Naive B cell (primary cell): ENCODE data around the gene SLC6A11. TPM values are rescaled to one million over a fixed set of nuclear protein-coding genes. Genes with fewer than 3 reads are reported as not detected.
A peak's percentile ranks its signal among the peaks of the same experiment; 100 is the strongest.

Experiments used
- ATAC-seq, 2 donors: fragments of 150-1000 bp; cut with Tn5 transposase; 2 replicates each; pipeline ENCODE4 v1.10.0; 2021; ENCODE audit warnings: low read depth in 2 of 2, mild to moderate bottlenecking in 2 of 2, moderate library complexity in 2 of 2
- DNase-seq: peaks from one replicate; pipeline ENCODE4 v3.0.0; 2022
- H3K27ac Mint-ChIP-seq, 6 donors: one replicate each; pipeline ENCODE4 v1.8.0; 2020 to 2022; ENCODE audit warnings: mild to moderate bottlenecking in 6 of 6, mixed read lengths in 6 of 6, moderate library complexity in 5 of 6, inconsistent platforms in 2 of 6
- H3K27me3 Mint-ChIP-seq, 3 donors: one replicate each; pipeline ENCODE4 v1.8.0; 2021 to 2022; ENCODE audit warnings: mixed read lengths in 3 of 3, mild to moderate bottlenecking in 1 of 3
- H3K36me3 Mint-ChIP-seq, 2 donors: one replicate each; pipeline ENCODE4 v1.8.0; 2020 to 2022; ENCODE audit warnings: mixed read lengths in 2 of 2, inconsistent platforms in 1 of 2, mild to moderate bottlenecking in 1 of 2
- H3K4me1 Mint-ChIP-seq, 3 donors: one replicate each; pipeline ENCODE4 v1.8.0; 2020 to 2022; ENCODE audit warnings: mixed read lengths in 3 of 3, inconsistent platforms in 1 of 3, mild to moderate bottlenecking in 1 of 3, moderate library complexity in 1 of 3
- H3K4me3 Mint-ChIP-seq, 8 donors: one replicate each; pipeline ENCODE4 v1.8.0; 2020 to 2022; ENCODE audit warnings: mild to moderate bottlenecking in 8 of 8, mixed read lengths in 8 of 8, moderate library complexity in 8 of 8, inconsistent platforms in 2 of 8
- H3K9me3 Mint-ChIP-seq, 7 donors: one replicate each; pipeline ENCODE4 v1.8.0; 2020 to 2022; ENCODE audit warnings: mixed read lengths in 7 of 7, mild to moderate bottlenecking in 5 of 7, inconsistent platforms in 2 of 7, moderate library complexity in 1 of 7
- polyA plus RNA-seq, 6 donors: library from polyadenylated mRNA; unstranded; fragments of 300-500 nt; fragmentation: Illumina TruSeq; gene quantifications; one replicate each; pipeline ENCODE4 v1.2.3, GENCODE V29; 2021; ENCODE audit warnings: low read depth in 6 of 6

SLC6A11 gene
- polyA plus RNA-seq, 6 donors from 2014 or later, result not detected

GRCh38 chr3:10883478-10884234, 67.6 kb downstream of the SLC6A11 start:
- H3K36me3 Mint-ChIP-seq, result no peaks in the 10 kb centered on the region
- H3K4me3 Mint-ChIP-seq, result no peak overlapping the region
- H3K4me1 Mint-ChIP-seq, result no peaks in the 10 kb centered on the region
- H3K27me3 Mint-ChIP-seq, result peaks cover 19 to 28% (median 27%) of the 10 kb centered on the region in 3 donors
- DNase-seq, result no peak
- H3K27ac Mint-ChIP-seq, result no peak overlapping the region
- peaks cover 0 to 12% (median 4%) of the 10 kb centered on the region in 7 donors for H3K9me3 Mint-ChIP-seq
- ATAC-seq, result no peak

DNA sequence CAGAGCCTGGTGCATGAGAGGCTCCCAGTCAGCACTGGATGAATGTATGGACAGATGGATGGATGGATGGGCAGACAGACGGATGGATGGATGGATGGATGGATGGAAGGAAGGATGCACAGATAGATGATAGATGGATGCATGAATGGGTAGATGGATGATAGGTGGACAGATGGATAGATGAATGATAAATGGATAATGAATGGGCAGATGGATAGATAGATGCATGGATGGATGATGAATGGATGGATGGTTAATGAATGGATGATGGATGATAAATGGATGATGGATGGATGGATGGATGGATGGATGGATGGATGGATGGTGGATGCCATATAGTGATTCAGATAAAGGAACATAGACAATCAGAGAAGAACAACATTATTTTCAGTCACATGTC, 71.0 kb downstream of the SLC6A11 start:
- Mint-ChIP-seq H3K27me3 (peaks cover 14 to 28% (median 15%) of the 10 kb centered on the region in 3 donors), H3K4me1 (no peaks in the 10 kb centered on the region), H3K27ac (no peak overlapping the region), H3K4me3 (no peak overlapping the region), H3K9me3 (peaks cover 4 to 34% (median 22%) of the 10 kb centered on the region in 7 donors), H3K36me3 (peaks cover 0 to under 1% of the 10 kb centered on the region in 2 donors)
- no peak for ATAC-seq
- DNase-seq, result no peak

DNA sequence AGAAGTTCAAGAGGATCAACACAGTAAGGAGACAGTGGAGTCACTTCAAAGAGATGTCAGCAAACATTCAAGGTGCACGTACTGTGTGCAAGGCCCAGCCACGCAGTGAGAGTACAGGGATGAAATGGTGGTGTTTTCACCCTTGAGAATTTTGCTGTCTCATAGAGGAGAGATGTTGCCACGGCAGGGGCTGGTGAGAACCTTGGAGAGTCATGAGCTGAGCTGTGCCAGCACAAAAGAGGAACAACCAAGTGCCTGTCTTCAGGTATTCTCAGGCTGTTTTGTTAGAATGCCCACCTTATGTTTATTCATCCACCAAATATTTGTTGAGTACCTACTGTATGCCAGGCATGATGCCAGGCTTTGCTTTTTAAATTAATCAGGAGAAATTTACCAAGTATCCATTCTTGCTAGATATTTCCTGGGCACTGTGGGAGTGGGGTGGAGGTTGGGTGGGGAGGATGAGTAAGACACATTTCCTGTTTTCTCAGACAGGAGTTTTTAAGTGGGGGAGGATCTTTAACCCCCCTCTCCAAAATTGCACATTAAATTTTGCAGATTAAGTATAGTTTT, 72.6 kb downstream of the SLC6A11 start:
- no peak overlapping the region for H3K27ac Mint-ChIP-seq
- DNase-seq (no peak), ATAC-seq (no peak)
- peaks cover 14 to 28% (median 15%) of the 10 kb centered on the region in 3 donors for H3K27me3 Mint-ChIP-seq
- no peaks in the 10 kb centered on the region for H3K4me1 Mint-ChIP-seq
- H3K9me3 Mint-ChIP-seq, result peaks cover 4 to 50% (median 24%) of the 10 kb centered on the region in 7 donors
- H3K36me3 Mint-ChIP-seq, result peaks cover 0 to 7% of the 10 kb centered on the region in 2 donors
- H3K4me3 Mint-ChIP-seq, result no peak overlapping the region

DNA sequence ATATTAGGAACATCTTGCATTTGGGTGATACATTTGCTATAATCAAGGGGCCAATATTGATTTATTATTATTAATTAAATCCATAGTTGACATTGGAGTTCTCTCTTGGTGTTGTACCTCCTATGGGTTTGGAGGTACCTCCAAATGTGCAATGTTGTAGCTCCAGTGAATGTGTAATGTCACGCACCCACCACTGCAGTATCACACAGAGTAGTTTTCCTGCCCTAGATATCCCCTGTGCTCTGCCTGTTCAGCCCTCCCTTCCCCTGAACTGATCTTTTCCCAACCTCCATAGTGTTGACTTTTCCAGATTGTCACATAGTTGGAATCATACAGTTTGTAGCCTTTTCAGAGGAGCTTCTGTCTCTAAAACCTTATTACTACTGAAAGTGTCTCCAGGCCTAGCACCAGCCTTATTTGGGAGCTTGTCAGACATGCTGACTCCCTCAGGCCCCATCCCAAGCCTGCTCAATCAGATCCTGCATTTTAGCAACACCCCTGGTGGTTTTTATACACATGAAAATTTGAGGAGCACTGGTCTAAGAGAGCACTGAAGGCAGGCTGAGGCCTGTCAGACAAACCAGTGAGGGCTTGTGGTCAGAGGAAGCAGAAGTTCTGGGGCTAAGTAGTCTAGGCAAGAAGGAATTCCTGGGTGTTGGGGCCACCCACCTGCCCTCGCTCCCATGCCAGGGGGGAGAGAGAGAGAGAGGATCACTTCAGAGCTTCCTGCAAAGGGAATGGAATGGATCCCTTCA, 73.4 kb downstream of the SLC6A11 start:
- Mint-ChIP-seq H3K4me1 (no peaks in the 10 kb centered on the region), H3K27me3 (peaks cover 20 to 35% (median 21%) of the 10 kb centered on the region in 3 donors), H3K27ac (no peak overlapping the region), H3K4me3 (peak overlapping the region in 1 of 8 donors; percentile 36), H3K9me3 (peaks cover 6 to 52% (median 29%) of the 10 kb centered on the region in 7 donors), H3K36me3 (peaks cover 0 to 7% of the 10 kb centered on the region in 2 donors)
- no peak for ATAC-seq
- no peak for DNase-seq

- no peak overlapping the region for H3K4me3 Mint-ChIP-seq
- peaks cover 0 to 7% of the 10 kb centered on the region in 2 donors for H3K36me3 Mint-ChIP-seq
- DNase-seq (no peak), ATAC-seq (no peak)
- no peak overlapping the region for H3K27ac Mint-ChIP-seq
- H3K27me3 Mint-ChIP-seq, result peaks cover 20 to 36% (median 21%) of the 10 kb centered on the region in 3 donors
- H3K4me1 Mint-ChIP-seq, result no peaks in the 10 kb centered on the region
- H3K9me3 Mint-ChIP-seq, result peaks cover 6 to 52% (median 31%) of the 10 kb centered on the region in 7 donors
Observed at GRCh38 chr3:10890665-10891064, 74.6 kb downstream of the SLC6A11 start.

GRCh38 chr3:10892622-10893021, 76.6 kb downstream of the SLC6A11 start:
- H3K27ac Mint-ChIP-seq, result peak overlapping the region in 1 of 6 donors; percentile 15
- no peak for DNase-seq
- no peaks in the 10 kb centered on the region for H3K4me1 Mint-ChIP-seq
- no peak overlapping the region for H3K4me3 Mint-ChIP-seq
- peaks cover 0 to 14% of the 10 kb centered on the region in 2 donors for H3K36me3 Mint-ChIP-seq
- ATAC-seq, result no peak
- peaks cover 7 to 26% (median 15%) of the 10 kb centered on the region in 3 donors for H3K27me3 Mint-ChIP-seq
- H3K9me3 Mint-ChIP-seq, result peaks cover 8 to 52% (median 31%) of the 10 kb centered on the region in 7 donors

- Mint-ChIP-seq H3K4me3 (no peak overlapping the region), H3K27ac (peak overlapping the region in 1 of 6 donors; percentile 11)
Observed at GRCh38 chr3:10901296-10901945, 85.4 kb downstream of the SLC6A11 start.

GRCh38 chr3:10907262-10907661, 91.2 kb downstream of the SLC6A11 start:
- no peak for ATAC-seq
- Mint-ChIP-seq H3K27ac (no peak overlapping the region), H3K9me3 (peaks cover 19 to 60% (median 42%) of the 10 kb centered on the region in 7 donors)

More at GRCh38 chr3:10901296-10901945, 85.4 kb downstream of the SLC6A11 start:
- Mint-ChIP-seq H3K4me1 (no peaks in the 10 kb centered on the region), H3K36me3 (peaks cover 0 to 9% of the 10 kb centered on the region in 2 donors), H3K9me3 (peaks cover 13 to 41% (median 21%) of the 10 kb centered on the region in 7 donors), H3K27me3 (peaks cover 9 to 14% (median 9%) of the 10 kb centered on the region in 3 donors)
- DNase-seq (no peak), ATAC-seq (no peak)

GRCh38 chr3:10910367-10910766, 94.3 kb downstream of the SLC6A11 start:
- DNase-seq (no peak), ATAC-seq (no peak)
- H3K36me3 Mint-ChIP-seq, result peaks cover 0 to 24% of the 10 kb centered on the region in 2 donors
- peaks cover 19 to 49% (median 37%) of the 10 kb centered on the region in 7 donors for H3K9me3 Mint-ChIP-seq
- peaks cover 15 to 32% (median 28%) of the 10 kb centered on the region in 3 donors for H3K27me3 Mint-ChIP-seq
- no peaks in the 10 kb centered on the region for H3K4me1 Mint-ChIP-seq
- no peak overlapping the region for H3K4me3 Mint-ChIP-seq
- no peak overlapping the region for H3K27ac Mint-ChIP-seq

More at GRCh38 chr3:10907262-10907661, 91.2 kb downstream of the SLC6A11 start:
- Mint-ChIP-seq H3K36me3 (peaks cover 0 to 24% of the 10 kb centered on the region in 2 donors), H3K4me3 (no peak overlapping the region), H3K4me1 (no peaks in the 10 kb centered on the region), H3K27me3 (peaks cover 9 to 19% (median 9%) of the 10 kb centered on the region in 3 donors)
- no peak for DNase-seq

DNA sequence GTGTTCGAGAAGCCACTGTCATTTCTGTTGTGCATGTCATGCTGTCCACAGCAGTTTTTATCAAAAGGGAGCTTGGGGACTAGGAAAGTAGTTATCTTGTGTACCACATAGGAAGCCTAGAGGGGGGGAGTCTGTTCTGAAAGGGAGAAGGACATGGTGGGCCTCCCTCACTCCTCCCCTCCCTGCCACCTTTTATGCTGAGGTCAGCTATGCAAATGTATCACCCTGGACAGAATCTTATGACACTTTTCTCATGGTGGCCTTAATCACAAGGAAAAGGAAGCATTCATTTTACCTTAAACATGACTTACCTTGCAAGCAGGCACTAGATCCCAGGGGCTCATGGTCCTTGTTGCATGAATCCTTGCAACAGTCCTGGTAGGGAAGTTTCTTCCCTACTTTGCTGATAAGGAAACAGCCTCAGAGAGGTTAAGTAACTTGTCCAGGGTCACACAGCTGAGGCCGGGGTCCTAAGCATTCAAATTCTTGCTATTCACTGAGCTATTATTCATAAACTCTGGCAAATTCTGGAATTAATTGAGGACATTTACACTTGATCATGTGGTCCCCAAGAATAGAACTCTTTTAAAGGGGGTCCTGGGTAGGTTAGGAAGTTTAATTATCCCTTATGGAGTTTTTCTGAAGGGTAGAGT, 95.4 kb downstream of the SLC6A11 start:
- Mint-ChIP-seq H3K4me3 (no peak overlapping the region), H3K36me3 (peaks cover 0 to 18% of the 10 kb centered on the region in 2 donors), H3K27me3 (peaks cover 12 to 34% (median 32%) of the 10 kb centered on the region in 3 donors), H3K4me1 (no peaks in the 10 kb centered on the region), H3K9me3 (peaks cover 16 to 38% (median 29%) of the 10 kb centered on the region in 7 donors), H3K27ac (no peak overlapping the region)
- no peak for ATAC-seq
- no peak for DNase-seq

GRCh38 chr3:10912786-10913185, 96.8 kb downstream of the SLC6A11 start:
- no peak for ATAC-seq

DNA sequence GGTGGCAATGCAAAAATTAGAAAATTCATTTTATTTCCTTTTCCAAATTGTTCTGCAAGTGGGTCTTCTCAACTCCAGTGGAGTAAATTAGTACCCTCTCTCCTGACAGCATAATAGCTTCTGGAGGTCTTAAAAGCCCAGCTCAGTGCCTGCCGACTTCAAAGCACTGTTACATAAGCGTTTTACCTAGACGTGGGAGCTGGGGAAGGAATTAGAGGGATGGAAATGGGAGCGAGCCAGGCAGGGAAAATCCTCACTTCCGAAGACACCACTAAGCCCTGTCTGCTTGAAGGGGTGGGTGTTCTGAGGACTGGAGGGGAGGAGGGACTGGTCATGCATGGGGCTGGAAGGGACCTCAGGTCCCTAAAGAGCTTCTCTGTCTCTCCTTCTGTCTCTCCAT, 99.3 kb downstream of the SLC6A11 start:
- no peak for ATAC-seq
- Mint-ChIP-seq H3K4me3 (no peak overlapping the region), H3K27me3 (peaks cover 10 to 45% (median 40%) of the 10 kb centered on the region in 3 donors), H3K36me3 (no peaks in the 10 kb centered on the region), H3K4me1 (no peaks in the 10 kb centered on the region), H3K27ac (no peak overlapping the region), H3K9me3 (peaks cover 0 to 2% (median 0%) of the 10 kb centered on the region in 7 donors)
- no peak for DNase-seq

More at GRCh38 chr3:10912786-10913185, 96.8 kb downstream of the SLC6A11 start:
- DNase-seq, result no peak
- Mint-ChIP-seq H3K27me3 (peaks cover 12 to 43% (median 36%) of the 10 kb centered on the region in 3 donors), H3K9me3 (peaks cover 6 to 25% (median 16%) of the 10 kb centered on the region in 7 donors), H3K4me1 (no peaks in the 10 kb centered on the region), H3K4me3 (no peak overlapping the region), H3K27ac (peak overlapping the region in 1 of 6 donors; percentile 61), H3K36me3 (peaks cover 0 to 7% of the 10 kb centered on the region in 2 donors)
